Fibroblast of upper back skin (primary cell): ENCODE measurements around the gene ZNF577.

ENCODE experiments used
- DNase-seq: peaks from one replicate; pipeline ENCODE4 v3.0.0-alpha.2; 2013

Gene ZNF577

GRCh38 chr19:51861870-51862622 lies 25.7 kb downstream of the ZNF577 start:
- no peak for DNase-seq

DNA sequence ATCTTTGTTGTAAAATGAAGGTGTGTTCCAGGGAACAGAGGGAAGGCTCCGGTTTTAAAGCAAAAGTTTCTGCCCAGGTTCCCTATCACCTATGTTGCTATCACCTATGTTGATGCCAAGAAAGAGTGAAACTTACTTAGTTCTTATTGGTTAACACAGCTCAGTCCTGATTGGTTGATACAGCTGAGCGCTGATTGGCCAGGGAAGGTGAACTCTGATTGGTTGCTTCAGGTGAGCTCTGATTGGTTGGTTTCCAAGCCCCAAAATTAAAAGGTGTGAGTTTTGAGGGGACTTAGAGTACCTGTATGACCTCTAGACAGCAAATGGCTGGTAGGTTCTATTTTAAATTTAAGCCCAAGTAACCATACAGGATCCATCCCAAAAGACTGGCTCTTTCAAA lies 50.6 kb downstream of the ZNF577 start:
- no peak for DNase-seq

DNA sequence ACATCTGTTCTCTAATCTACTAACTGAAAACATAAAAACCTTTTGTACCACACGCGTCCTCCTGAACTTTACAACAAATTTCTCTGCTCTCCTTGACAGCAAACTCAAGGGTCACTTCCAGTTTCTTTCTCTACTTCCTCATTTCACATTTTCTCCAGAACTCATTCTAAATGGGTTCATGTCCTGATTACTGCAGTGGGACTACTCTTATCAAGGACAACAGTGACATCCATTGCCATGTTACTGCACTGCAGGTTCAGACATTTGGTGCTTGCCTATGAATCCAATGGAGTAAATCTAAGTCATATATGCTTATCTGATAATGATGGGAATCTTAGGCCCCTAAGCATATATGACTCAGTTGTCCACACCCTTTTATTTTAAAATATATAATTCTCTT lies 57.5 kb downstream of the ZNF577 start:
- DNase-seq: no peak

DNA sequence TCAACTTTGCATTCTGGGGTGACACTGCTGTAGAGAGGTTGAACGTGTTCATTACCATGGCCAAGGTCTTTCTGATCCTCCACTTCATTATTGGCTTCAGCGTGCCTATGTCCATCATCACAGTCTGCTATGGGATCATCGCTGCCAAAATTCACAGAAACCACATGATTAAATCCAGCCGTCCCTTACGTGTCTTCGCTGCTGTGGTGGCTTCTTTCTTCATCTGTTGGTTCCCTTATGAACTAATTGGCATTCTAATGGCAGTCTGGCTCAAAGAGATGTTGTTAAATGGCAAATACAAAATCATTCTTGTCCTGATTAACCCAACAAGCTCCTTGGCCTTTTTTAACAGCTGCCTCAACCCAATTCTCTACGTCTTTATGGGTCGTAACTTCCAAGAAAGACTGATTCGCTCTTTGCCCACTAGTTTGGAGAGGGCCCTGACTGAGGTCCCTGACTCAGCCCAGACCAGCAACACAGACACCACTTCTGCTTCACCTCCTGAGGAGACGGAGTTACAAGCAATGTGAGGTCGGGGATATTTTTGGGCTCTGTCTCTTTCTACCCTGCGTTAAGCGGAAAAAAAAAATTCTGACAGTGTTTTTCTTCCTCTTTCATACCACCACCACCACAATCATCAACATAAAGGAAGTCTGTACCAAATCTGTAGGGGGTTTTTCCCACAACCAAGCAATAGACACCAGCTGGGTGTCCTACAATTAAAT lies 63.3 kb downstream of the ZNF577 start:
- DNase-seq: no peak

GRCh38 chr19:51822946-51823345 lies 64.8 kb downstream of the ZNF577 start:
- no peak for DNase-seq

DNA sequence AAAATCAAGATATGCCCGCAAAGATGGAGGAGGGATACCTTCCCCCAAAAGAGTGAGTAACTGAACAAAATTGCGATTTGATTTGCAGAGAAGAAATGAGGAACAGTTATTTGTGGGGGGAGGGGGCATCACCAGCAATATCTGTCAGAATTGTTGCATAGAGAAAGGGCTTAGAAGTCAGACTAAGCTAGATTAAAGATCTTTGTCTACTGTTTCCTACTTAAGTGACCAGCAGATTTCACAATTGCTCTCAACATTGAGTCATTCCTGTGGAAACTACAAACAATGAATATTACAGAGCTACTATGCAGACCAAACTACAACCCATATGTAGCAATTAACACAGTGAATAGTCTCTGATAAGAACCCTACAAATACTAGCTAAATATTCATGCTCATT lies 65.4 kb downstream of the ZNF577 start:
- DNase-seq: no peak

GRCh38 chr19:51821921-51822320 lies 65.8 kb downstream of the ZNF577 start:
- no peak for DNase-seq

GRCh38 chr19:51821456-51821855 lies 66.3 kb downstream of the ZNF577 start:
- DNase-seq: no peak
